GM18526 (cell line): ENCODE measurements around the gene COL18A1.

Experiments
- POLR2A ChIP-seq: IDR thresholded peaks from 3 replicates; pipeline ENCODE4 v1.6.1; 2011; ENCODE audit not compliant: insufficient read length; ENCODE audit errors: extremely low read depth

The COL18A1 gene

GRCh38 chr21:45545691-45546531 is 140.9 kb downstream of the COL18A1 start:
- TF ChIP-seq POLR2A, result no peak

DNA sequence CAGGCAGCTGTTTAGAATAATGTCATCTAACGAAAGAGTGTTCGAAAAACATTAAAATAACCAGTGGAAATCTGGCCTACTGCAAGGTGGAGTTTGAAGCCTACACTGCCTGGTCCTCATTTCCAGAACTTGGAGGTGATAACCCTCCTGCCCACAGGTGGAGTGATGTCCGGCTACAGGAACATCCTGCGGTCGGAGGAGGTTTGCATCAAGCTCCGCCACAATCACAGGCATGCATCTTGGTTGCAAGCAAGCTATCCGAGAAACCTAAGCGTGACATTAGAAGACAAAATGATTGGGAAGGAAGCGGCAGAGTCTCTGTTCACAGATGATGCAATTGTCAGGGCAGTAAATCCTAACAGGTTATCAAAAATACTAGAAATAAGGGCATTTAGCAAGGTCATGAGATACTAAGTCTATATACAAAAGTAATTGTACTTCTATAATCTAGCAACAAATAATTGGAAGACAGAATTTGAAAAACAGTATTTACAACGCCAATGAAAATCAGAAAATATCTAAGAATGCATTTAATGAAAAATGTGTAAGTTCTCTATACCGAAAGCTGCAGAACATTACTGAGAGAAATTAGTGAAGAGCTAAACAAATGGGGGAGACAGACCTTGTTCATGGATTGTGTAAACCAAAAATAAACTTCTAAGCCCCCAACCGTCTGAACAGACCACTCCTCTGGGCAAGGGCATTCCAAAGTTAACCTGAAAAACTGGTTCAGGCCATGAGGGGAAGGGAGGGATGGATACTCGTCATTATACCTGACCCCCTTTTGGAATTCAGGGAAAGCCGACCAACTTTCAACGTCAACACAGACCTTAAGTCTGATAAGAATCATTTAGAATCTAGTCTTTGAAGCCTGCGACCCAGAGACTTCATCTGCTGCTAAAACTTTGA is 141.9 kb downstream of the COL18A1 start:
- no peak for TF ChIP-seq POLR2A

- TF ChIP-seq POLR2A, result no peak
Measured at GRCh38 chr21:45547545-45547900, 142.6 kb downstream of the COL18A1 start.

- no peak for TF ChIP-seq POLR2A
Measured at GRCh38 chr21:45548711-45549491, 143.9 kb downstream of the COL18A1 start.

- peak; percentile 13 for TF ChIP-seq POLR2A
Measured at GRCh38 chr21:45549626-45550463, 144.9 kb downstream of the COL18A1 start.

DNA sequence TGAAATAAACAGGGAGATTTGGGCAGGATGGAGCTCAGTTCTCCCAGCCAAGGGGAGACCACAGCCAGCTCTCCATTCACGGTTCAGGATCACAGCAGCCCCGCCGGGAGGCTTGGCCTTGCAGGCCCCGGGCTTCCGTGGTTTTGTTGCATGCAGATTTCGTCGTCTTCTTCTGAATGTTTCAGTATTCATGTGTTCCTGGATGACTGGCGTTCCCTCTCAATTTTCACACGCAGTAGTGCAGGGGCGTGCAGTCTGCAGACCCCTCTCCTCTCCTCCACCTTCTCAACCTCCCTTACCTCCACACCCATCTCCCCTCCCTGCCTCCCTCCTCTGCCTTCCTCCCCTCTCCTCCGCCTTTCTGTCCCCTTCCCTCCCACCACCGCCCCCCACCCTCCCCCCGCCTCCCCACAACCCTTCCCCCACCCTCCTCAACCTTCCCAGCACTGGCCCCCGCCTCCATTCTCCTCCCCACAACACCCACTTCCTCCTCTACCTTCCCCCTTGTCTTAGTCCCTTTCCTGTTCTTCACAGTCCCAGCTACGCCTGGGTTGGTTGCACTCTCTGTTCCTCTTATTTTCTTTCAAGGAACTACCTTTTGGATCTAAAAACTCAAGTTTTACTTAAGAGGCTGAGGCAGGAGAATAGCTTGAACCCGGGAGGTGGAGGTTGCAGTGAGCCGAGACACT is 145.7 kb downstream of the COL18A1 start:
- TF ChIP-seq POLR2A, result no peak

GRCh38 chr21:45551316-45551715 is 146.4 kb downstream of the COL18A1 start:
- no peak for TF ChIP-seq POLR2A

- TF ChIP-seq POLR2A, result no peak
Measured at GRCh38 chr21:45551783-45552695, 147.1 kb downstream of the COL18A1 start.

GRCh38 chr21:45552696-45553391 is 147.9 kb downstream of the COL18A1 start:
- TF ChIP-seq POLR2A, result no peak

GRCh38 chr21:45554477-45555175 is 149.7 kb downstream of the COL18A1 start:
- TF ChIP-seq POLR2A, result no peak

GRCh38 chr21:45555251-45555556 is 150.2 kb downstream of the COL18A1 start:
- no peak for TF ChIP-seq POLR2A

GRCh38 chr21:45555557-45556301 is 150.8 kb downstream of the COL18A1 start:
- TF ChIP-seq POLR2A, result no peak

DNA sequence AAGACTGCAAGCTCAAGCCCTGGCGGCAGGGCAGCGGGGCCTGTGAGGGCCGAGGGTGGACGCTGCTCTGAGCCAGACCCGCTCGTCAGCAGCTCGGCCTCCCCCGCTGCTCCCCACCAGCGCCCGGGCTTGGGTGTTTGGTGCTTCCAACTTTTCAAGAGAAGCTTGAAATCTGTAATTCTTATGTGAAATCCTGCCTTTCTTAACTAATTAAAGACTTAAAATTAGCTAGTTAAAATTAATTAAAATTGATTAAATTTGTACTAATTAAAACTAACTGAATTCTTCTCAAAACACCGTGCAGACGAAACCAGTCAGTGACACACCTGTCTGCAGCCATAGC is 151.3 kb downstream of the COL18A1 start:
- TF ChIP-seq POLR2A, result no peak
